Liver (tissue), 9 donors: ENCODE results near the gene CDC6. TPM values are rescaled to one million over a fixed set of nuclear protein-coding genes. Genes with fewer than 3 reads are reported as not detected.

Experiments
- DNase-seq: peaks from one replicate; pipeline ENCODE4 v3.0.0-alpha.2; 2017; ENCODE audit warnings: low spot score
- H3K27ac ChIP-seq, 2 donors: one replicate each; pipeline ENCODE4 v1.7.0; 2013; ENCODE audit warnings: inconsistent platforms in 2 of 2, low read length in 2 of 2, control low read depth in 1 of 2, low read depth in 1 of 2, mild to moderate bottlenecking in 1 of 2
- H3K27me3 ChIP-seq, 4 donors: one replicate each; pipeline versions ENCODE4 v1.6.1 to v1.7.0; 2013; ENCODE audit warnings: low read length in 3 of 4, inconsistent platforms in 1 of 4, mild to moderate bottlenecking in 1 of 4, moderate library complexity in 1 of 4; ENCODE audit not compliant: control insufficient read depth in 4 of 4, insufficient read depth in 4 of 4
- H3K36me3 ChIP-seq, 4 donors: one replicate each; pipeline versions ENCODE4 v1.6.1 to v1.7.0; 2013; ENCODE audit warnings: low read length in 3 of 4, mild to moderate bottlenecking in 3 of 4, low read depth in 1 of 4, moderate library complexity in 1 of 4; ENCODE audit not compliant: control insufficient read depth in 4 of 4, insufficient read depth in 3 of 4
- H3K4me1 ChIP-seq, 4 donors: one replicate each; pipeline versions ENCODE4 v1.6.1 to v1.7.0; 2013; ENCODE audit warnings: low read length in 3 of 4, mild to moderate bottlenecking in 3 of 4, moderate library complexity in 1 of 4; ENCODE audit not compliant: control insufficient read depth in 4 of 4, insufficient read depth in 4 of 4
- H3K4me3 ChIP-seq, 3 donors: one replicate each; pipeline versions ENCODE4 v1.6.1 to v1.7.0; 2013; ENCODE audit warnings: low read length in 3 of 3, control low read depth in 1 of 3, low read depth in 1 of 3, mild to moderate bottlenecking in 1 of 3
- H3K9ac ChIP-seq, 2 donors: one replicate each; pipeline ENCODE4 v1.7.0; 2013; ENCODE audit warnings: low read length in 2 of 2, mild to moderate bottlenecking in 2 of 2, moderate library complexity in 2 of 2, control low read depth in 1 of 2, low read depth in 1 of 2
- H3K9me3 ChIP-seq, 4 donors: one replicate each; pipeline versions ENCODE4 v1.6.1 to v1.7.0; 2013; ENCODE audit warnings: low read length in 3 of 4; ENCODE audit not compliant: control insufficient read depth in 4 of 4
- ATF3 ChIP-seq: IDR thresholded peaks from 2 replicates; pipeline ENCODE4 v1.6.1; 2016; ENCODE audit warnings: antibody characterized with exemption
- CTCF ChIP-seq: fragments of 150-350 bp; IDR thresholded peaks from 2 replicates; pipeline ENCODE4 v1.5.1; 2017; ENCODE audit warnings: improper control_type of control experiment, low read depth, low read length; ENCODE audit not compliant: missing input control
- EGR1 ChIP-seq, 2 donors: IDR thresholded peaks; 2 replicates each; pipeline ENCODE4 v1.6.1; 2016 to 2018; ENCODE audit warnings: antibody characterized with exemption in 2 of 2, low read depth in 2 of 2
- FOXA1 ChIP-seq: IDR thresholded peaks from 2 replicates; pipeline ENCODE4 v1.6.1; 2016; ENCODE audit warnings: antibody characterized with exemption
- FOXA2 ChIP-seq: IDR thresholded peaks from 2 replicates; pipeline ENCODE4 v1.6.1; 2016; ENCODE audit warnings: antibody characterized with exemption
- GABPA ChIP-seq, 2 donors: IDR thresholded peaks in 1 of 2; conservative IDR thresholded peaks in 1 of 2; 2 replicates each; pipeline ENCODE4 v1.6.1; 2016; ENCODE audit warnings: antibody characterized with exemption in 2 of 2, mild to moderate bottlenecking in 1 of 2, moderate library complexity in 1 of 2
- HNF4A ChIP-seq, 2 donors: conservative IDR thresholded peaks; 2 replicates each; pipeline ENCODE4 v1.6.1; 2016; ENCODE audit warnings: antibody characterized with exemption in 2 of 2, mild to moderate bottlenecking in 2 of 2
- HNF4G ChIP-seq: IDR thresholded peaks from 2 replicates; pipeline ENCODE4 v1.6.1; 2016; ENCODE audit warnings: antibody characterized with exemption
- JUND ChIP-seq, 2 donors: IDR thresholded peaks; 2 replicates each; pipeline ENCODE4 v1.6.1; 2016; ENCODE audit warnings: antibody characterized with exemption in 2 of 2
- MAX ChIP-seq: IDR thresholded peaks from 2 replicates; pipeline ENCODE4 v1.6.1; 2016; ENCODE audit warnings: antibody characterized with exemption
- NR2F2 ChIP-seq: IDR thresholded peaks from 2 replicates; pipeline ENCODE4 v1.6.1; 2016; ENCODE audit warnings: antibody characterized with exemption
- RAD21 ChIP-seq, 2 donors: IDR thresholded peaks; 2 replicates each; pipeline ENCODE4 v1.6.1; 2016; ENCODE audit warnings: antibody characterized with exemption in 2 of 2, mild to moderate bottlenecking in 2 of 2
- RXRA ChIP-seq, 2 donors: IDR thresholded peaks; 2 replicates each; pipeline ENCODE4 v1.6.1; 2017 to 2018; ENCODE audit warnings: antibody characterized with exemption in 2 of 2, mild to moderate bottlenecking in 1 of 2
- SP1 ChIP-seq: IDR thresholded peaks from 2 replicates; pipeline ENCODE4 v1.6.1; 2018; ENCODE audit warnings: antibody characterized with exemption, mild to moderate bottlenecking
- TAF1 ChIP-seq: conservative IDR thresholded peaks from 2 replicates; pipeline ENCODE4 v1.6.1; 2016; ENCODE audit warnings: antibody characterized with exemption, mild to moderate bottlenecking
- YY1 ChIP-seq: IDR thresholded peaks from 2 replicates; pipeline ENCODE4 v1.6.1; 2016; ENCODE audit warnings: antibody characterized with exemption, mild to moderate bottlenecking
- ZBTB33 ChIP-seq: IDR thresholded peaks from 2 replicates; pipeline ENCODE4 v1.6.1; 2016; ENCODE audit warnings: antibody characterized with exemption
- WGBS: extraction: QIAGEN DNeasy Blood & Tissue Kit; methylation state at CpG from one replicate; pipeline ENCODE4 v1.1.7; 2013; 5-methylcytosine and 5-hydroxymethylcytosine counted together
- polyA plus RNA-seq, 2 donors: library from polyadenylated mRNA; stranded (reverse) in 1 of 2; unstranded in 1 of 2; fragments of 200-250 nt in 1 of 2; fragments of >200 nt in 1 of 2; fragmentation: Nextera tagmentation in 1 of 2; extraction: Ambion mirVana in 1 of 2; gene quantifications; one replicate each; pipeline versions ENCODE4 v1.2.1 to v1.2.3, GENCODE V29; 2013 to 2015
- total RNA-seq, 2 donors: library from RNA; depleted of rRNA; stranded (reverse); fragments of >200 nt; gene quantifications; one replicate each; pipeline ENCODE4 v1.2.3, GENCODE V29; 2014
- donor health status: healthy.
- donor health status: healthy.
- donor health status: healthy.
- donor health status: healthy.
- donor health status: healthy.

Gene CDC6
- total and polyA plus RNA-seq, 4 donors: 0.54 to 16.5 (median 2.5) TPM

- TF ChIP-seq ATF3 (no peak), NR2F2 (no peak), RXRA (IDR thresholded peaks at IDR 0.05) (no peak), MAX (no peak), HNF4G (no peak), ZBTB33 (no peak), RAD21 (IDR thresholded peaks at IDR 0.05) (no peak), CTCF (no peak), SP1 (no peak), FOXA2 (no peak), YY1 (no peak)
- Histone ChIP-seq H3K27me3 (no peaks in the 10 kb centered on the region), H3K9ac (no peak overlapping the region), H3K4me1 (peaks cover 34 to 98% (median 88%) of the 10 kb centered on the region in 4 donors), H3K4me3 (no peak overlapping the region), H3K27ac (peak overlapping the region; percentile 75 to 84), H3K9me3 (no peaks in the 10 kb centered on the region), H3K36me3 (no peaks in the 10 kb centered on the region)
- WGBS: 63% methylated on average over 13 of the region's 13 CpGs
- no peak for DNase-seq
Measured at GRCh38 chr17:40325156-40326013, 37.7 kb downstream of the CDC6 start.

GRCh38 chr17:40326014-40326831, 38.5 kb downstream of the CDC6 start:
- no peaks in the 10 kb centered on the region for H3K36me3 ChIP-seq
- no peak overlapping the region for H3K9ac ChIP-seq
- WGBS: 37% methylated on average over 17 of the region's 17 CpGs
- peaks cover 37 to 98% (median 89%) of the 10 kb centered on the region in 4 donors for H3K4me1 ChIP-seq
- no peak for DNase-seq
- H3K27ac ChIP-seq: peak overlapping the region; percentile 75 to 84
- H3K9me3 ChIP-seq: no peaks in the 10 kb centered on the region
- no peaks in the 10 kb centered on the region for H3K27me3 ChIP-seq
- H3K4me3 ChIP-seq: peak overlapping the region in 1 of 3 donors; percentile 0
- TF ChIP-seq NR2F2 (peak; percentile 24), ATF3 (no peak), TAF1 (no peak), SP1 (peak; percentile 20), MAX (peak; percentile 84), RXRA (IDR thresholded peaks at IDR 0.05) (peak; percentile 90 to 92), FOXA1 (peak; percentile 23), YY1 (no peak), GABPA (IDR thresholded peaks at IDR 0.05 in 1 of 2, conservative IDR thresholded peaks at IDR 0.05 in 1 of 2) (peak in 1 of 2 donors; percentile 61), FOXA2 (peak; percentile 73), EGR1 (IDR thresholded peaks at IDR 0.05; ENCODE audit: low read depth in 2 of 2) (peak in 1 of 2 donors; percentile 70), RAD21 (IDR thresholded peaks at IDR 0.05) (no peak), JUND (IDR thresholded peaks at IDR 0.05) (no peak), CTCF (no peak), ZBTB33 (no peak), HNF4G (no peak), HNF4A (conservative IDR thresholded peaks at IDR 0.05) (peak; percentile 34 to 63)
